Adipose tissue (tissue), 3 donors: ENCODE data around the gene FBLIM1. TPM values are rescaled to one million over a fixed set of nuclear protein-coding genes. Genes with fewer than 3 reads are reported as not detected.

Source experiments
- H3K27ac ChIP-seq: one replicate; pipeline ENCODE4 v1.5.1; 2013; ENCODE audit warnings: low read depth, low read length
- WGBS, 3 donors: extraction: QIAGEN DNeasy Blood & Tissue Kit; methylation state at CpG; one replicate each; pipeline ENCODE4 v1.1.7; 2013; 5-methylcytosine and 5-hydroxymethylcytosine counted together
- polyA plus RNA-seq, 3 donors: library from polyadenylated mRNA; stranded (reverse); fragments of 200-250 nt; gene quantifications; one replicate each; pipeline ENCODE4 v1.2.3, GENCODE V29; 2013
- donor health status: healthy with polysubstance abuse.
- donor health status: Bipolar disorder and iron deficiency.
- donor health status: healthy.

Gene FBLIM1
- polyA plus RNA-seq, 3 donors: 13.8 to 37.7 (median 26.1) TPM

GRCh38 chr1:15757575-15758342 is 836 bp upstream of the FBLIM1 start:
- no peak overlapping the region for H3K27ac ChIP-seq
- WGBS, 3 donors: 15 to 18% (median 17%) methylated on average over 24 of the region's 24 CpGs

GRCh38 chr1:15758953-15759661 is 512 bp downstream of the FBLIM1 start:
- H3K27ac ChIP-seq: no peak overlapping the region
- WGBS, 3 donors: 3 to 7% (median 4%) methylated on average over 37 to 57 of the region's 58 CpGs

- no peak overlapping the region for H3K27ac ChIP-seq
- 29 to 59% (median 38%) methylated on average over 12 of the region's 12 CpGs for WGBS, 3 donors
Measured at GRCh38 chr1:15760520-15761211, 2.1 kb downstream of the FBLIM1 start.

GRCh38 chr1:15761366-15762128 is 3.0 kb downstream of the FBLIM1 start:
- WGBS, 3 donors: 52 to 67% (median 54%) methylated on average over 8 of the region's 8 CpGs
- no peak overlapping the region for H3K27ac ChIP-seq

GRCh38 chr1:15762546-15762945 is 4.0 kb downstream of the FBLIM1 start:
- 78 to 84% (median 78%) methylated on average over 10 of the region's 10 CpGs for WGBS, 3 donors
- no peak overlapping the region for H3K27ac ChIP-seq

- H3K27ac ChIP-seq: no peak overlapping the region
- WGBS, 3 donors: 36 to 67% (median 65%) methylated on average over 10 of the region's 10 CpGs
Measured at GRCh38 chr1:15764269-15764764, 5.7 kb downstream of the FBLIM1 start.

- H3K27ac ChIP-seq: no peak overlapping the region
- WGBS, 3 donors: 61 to 88% (median 87%) methylated on average over 15 of the region's 15 CpGs
Measured at GRCh38 chr1:15764890-15765289, 6.3 kb downstream of the FBLIM1 start.

- 69 to 86% (median 85%) methylated on average over 20 of the region's 20 CpGs for WGBS, 3 donors
- H3K27ac ChIP-seq: no peak overlapping the region
Measured at GRCh38 chr1:15765495-15766194, 7.0 kb downstream of the FBLIM1 start.

GRCh38 chr1:15767941-15768340 is 9.3 kb downstream of the FBLIM1 start:
- H3K27ac ChIP-seq: no peak overlapping the region
- 83 to 96% (median 91%) methylated on average over 5 of the region's 5 CpGs for WGBS, 3 donors

GRCh38 chr1:15768388-15768787 is 9.8 kb downstream of the FBLIM1 start:
- H3K27ac ChIP-seq: no peak overlapping the region
- 93 to 96% (median 94%) methylated on average over 7 of the region's 7 CpGs for WGBS, 3 donors

- 90 to 94% (median 93%) methylated on average over 14 of the region's 14 CpGs for WGBS, 3 donors
- H3K27ac ChIP-seq: no peak overlapping the region
Measured at GRCh38 chr1:15770313-15770962, 11.8 kb downstream of the FBLIM1 start.

- no peak overlapping the region for H3K27ac ChIP-seq
- 63 to 83% (median 75%) methylated on average over 6 of the region's 6 CpGs for WGBS, 3 donors
Measured at GRCh38 chr1:15771836-15772515, 13.4 kb downstream of the FBLIM1 start.

- no peak overlapping the region for H3K27ac ChIP-seq
- 77 to 91% (median 83%) methylated on average over 2 of the region's 2 CpGs for WGBS, 3 donors
Measured at GRCh38 chr1:15775706-15776105, 17.1 kb downstream of the FBLIM1 start.

- 78 to 95% (median 85%) methylated on average over 7 of the region's 7 CpGs for WGBS, 3 donors
- H3K27ac ChIP-seq: no peak overlapping the region
Measured at GRCh38 chr1:15777909-15778707, 19.5 kb downstream of the FBLIM1 start.

GRCh38 chr1:15785683-15786082 is 27.1 kb downstream of the FBLIM1 start:
- H3K27ac ChIP-seq: no peak overlapping the region
- 93 to 96% (median 96%) methylated on average over 8 of the region's 8 CpGs for WGBS, 3 donors

- 77 to 88% (median 77%) methylated on average over 10 of the region's 10 CpGs for WGBS, 3 donors
- H3K27ac ChIP-seq: no peak overlapping the region
Measured at GRCh38 chr1:15786581-15786980, 28.0 kb downstream of the FBLIM1 start.
